ENCODE measurements around the gene HPSE2. TPM values are rescaled to one million over a fixed set of nuclear protein-coding genes. Genes with fewer than 3 reads are reported as not detected.

HPSE2 gene
- total RNA-seq, 1 donor from 2014 or later: not detected

GRCh38 chr10:98472196-98472595 lies 763.5 kb downstream of the HPSE2 start:
- no peaks in the 10 kb centered on the region for H3K9me3 Mint-ChIP-seq
- no peak overlapping the region for H3K27ac Mint-ChIP-seq (ENCODE audit: unreplicated experiment)
- DNase-seq (ENCODE audit: low read depth, low spot score): no peak
- H3K36me3 Mint-ChIP-seq (ENCODE audit: low read depth): no peaks in the 10 kb centered on the region
- H3K4me3 Mint-ChIP-seq: no peak overlapping the region
- TF ChIP-seq CTCF (conservative IDR thresholded peaks at IDR 0.05): no peak
- H3K27me3 Mint-ChIP-seq (ENCODE audit: low read depth): peaks cover 28% of the 10 kb centered on the region
- peaks cover 5% of the 10 kb centered on the region for H3K4me1 Mint-ChIP-seq

GRCh38 chr10:98470850-98471249 lies 764.8 kb downstream of the HPSE2 start:
- DNase-seq (ENCODE audit: low read depth, low spot score): no peak
- TF ChIP-seq CTCF (conservative IDR thresholded peaks at IDR 0.05): no peak
- H3K36me3 Mint-ChIP-seq (ENCODE audit: low read depth): no peaks in the 10 kb centered on the region
- H3K27me3 Mint-ChIP-seq (ENCODE audit: low read depth): peaks cover 28% of the 10 kb centered on the region
- no peak overlapping the region for H3K4me3 Mint-ChIP-seq
- H3K27ac Mint-ChIP-seq (ENCODE audit: unreplicated experiment): no peak overlapping the region
- peaks cover 10% of the 10 kb centered on the region for H3K4me1 Mint-ChIP-seq
- H3K9me3 Mint-ChIP-seq: no peaks in the 10 kb centered on the region

- no peaks in the 10 kb centered on the region for H3K36me3 Mint-ChIP-seq (ENCODE audit: low read depth)
- no peaks in the 10 kb centered on the region for H3K9me3 Mint-ChIP-seq
- H3K27ac Mint-ChIP-seq (ENCODE audit: unreplicated experiment): no peak overlapping the region
- H3K27me3 Mint-ChIP-seq (ENCODE audit: low read depth): peaks cover 28% of the 10 kb centered on the region
- peaks cover 10% of the 10 kb centered on the region for H3K4me1 Mint-ChIP-seq
- TF ChIP-seq CTCF (conservative IDR thresholded peaks at IDR 0.05): no peak
- DNase-seq (ENCODE audit: low read depth, low spot score): no peak
- peak overlapping the region; percentile 62 for H3K4me3 Mint-ChIP-seq
Observed at GRCh38 chr10:98469001-98469931, 766.4 kb downstream of the HPSE2 start.

- peaks cover 10% of the 10 kb centered on the region for H3K4me1 Mint-ChIP-seq
- no peaks in the 10 kb centered on the region for H3K36me3 Mint-ChIP-seq (ENCODE audit: low read depth)
- no peak overlapping the region for H3K27ac Mint-ChIP-seq (ENCODE audit: unreplicated experiment)
- TF ChIP-seq CTCF (conservative IDR thresholded peaks at IDR 0.05): peak; percentile 95
- peaks cover 28% of the 10 kb centered on the region for H3K27me3 Mint-ChIP-seq (ENCODE audit: low read depth)
- H3K9me3 Mint-ChIP-seq: no peaks in the 10 kb centered on the region
- DNase-seq (ENCODE audit: low read depth, low spot score): peak; percentile 54
- H3K4me3 Mint-ChIP-seq: peak overlapping the region; percentile 95
Observed at GRCh38 chr10:98467506-98468318, 767.9 kb downstream of the HPSE2 start.

GRCh38 chr10:98466861-98467505 lies 768.7 kb downstream of the HPSE2 start:
- no peak for TF ChIP-seq CTCF (conservative IDR thresholded peaks at IDR 0.05)
- Mint-ChIP-seq H3K4me1 (peaks cover 10% of the 10 kb centered on the region), H3K36me3 (ENCODE audit: low read depth) (no peaks in the 10 kb centered on the region), H3K4me3 (peak overlapping the region; percentile 95), H3K9me3 (no peaks in the 10 kb centered on the region), H3K27ac (ENCODE audit: unreplicated experiment) (no peak overlapping the region), H3K27me3 (ENCODE audit: low read depth) (peaks cover 28% of the 10 kb centered on the region)
- DNase-seq (ENCODE audit: low read depth, low spot score): no peak
